Testis (tissue), 2 donors: ENCODE data around the gene ADCY5.

ENCODE experiments used
- CTCF ChIP-seq, 3 experiments: fragments of 450-650 bp in 2 of 3; fragments of 200-600 bp in 1 of 3; sonication (generic) in 1 of 3; IDR thresholded peaks; one replicate each; pipeline ENCODE4 v1.5.1; 2016 to 2019; ENCODE audit warnings: antibody characterized with exemption in 3 of 3, mild to moderate bottlenecking in 2 of 3, moderate library complexity in 1 of 3
- POLR2A ChIP-seq: fragments of 450-650 bp; IDR thresholded peaks from one replicate; pipeline ENCODE4 v1.6.1; 2017; ENCODE audit warnings: antibody characterized with exemption, mild to moderate bottlenecking, moderate library complexity

- TF ChIP-seq CTCF (IDR thresholded peaks at IDR 0.05) = no peak
- TF ChIP-seq POLR2A = no peak
These were observed 18.6 kb downstream of the ADCY5 start for GRCh38 chr3:123430266-123430665.
